Measurements from ENCODE around the gene ITPRID2. TPM values are rescaled to one million over a fixed set of nuclear protein-coding genes. Genes with fewer than 3 reads are reported as not detected.
A peak's percentile ranks its signal among the peaks of the same experiment; 100 is the strongest.

ITPRID2 gene
- total and polyA plus RNA-seq, 2 of the 13 experiments (the other 11 are each of a cell fraction or from before 2014, with no cell fraction given) = 44.8 to 62.3 TPM

GRCh38 chr2:181862583-181863281, 28.8 kb upstream of the ITPRID2 start:
- POLR2A ChIA-PET = no interaction called here
- BruUV-seq (replicated peaks) = no TSS peak
- FAIRE-seq = no peak

More at GRCh38 chr2:181862583-181863281, 28.8 kb upstream of the ITPRID2 start:
- in situ Hi-C loops (cut with HindIII; ENCODE audit: extremely low pct_ligation_motif_present, low pct_unique_long_range_greater_than_20kb) = no loop called here
- H4K20me1 ChIP-seq (ENCODE audit: insufficient read depth, low read length) = no peaks in the 10 kb centered on the region
- ATAC-seq (no peak), DNase-seq (ENCODE audit: low spot score) (no peak)
- WGBS (ENCODE audit: low lambda C conversion rate) = 31% methylated on average over 4 of the region's 4 CpGs
- no peaks in the 10 kb centered on the region for H3K9me3 ChIP-seq (ENCODE audit: low read length)
- CTCF ChIA-PET (ENCODE audit: low intra/inter-chr PET ratio, low total read pairs) = no interaction called here
- no peak overlapping the region for H3K4me3 ChIP-seq (replicated peaks in 1 of 3; ENCODE audit: insufficient read depth in 1 of 3, low read depth in 2 of 3, low read length in 3 of 3)
- H3K4me1 ChIP-seq (ENCODE audit: insufficient read depth, low read length) = 0 out of 2 replicates have a peak, but pooled peaks cover 5% of the 10 kb centered on the region
- intact Hi-C loops (cut with micrococcal nuclease; ENCODE audit: unreplicated experiment) = no loop called here
- no peaks in the 10 kb centered on the region for H3K79me2 ChIP-seq (ENCODE audit: insufficient read depth, low read length)
- H3K4me2 ChIP-seq (ENCODE audit: low read depth, low read length) = peak overlapping the region; percentile 2; the same call in 1 of the 2 replicates
- no peak for TF ChIP-seq ZNF326 (CRISPR knock-in tag; IDR thresholded peaks at IDR 0.05; ENCODE audit: borderline replicate concordance)
- no peak for TF ChIP-seq ZNF790 (CRISPR knock-in tag; IDR thresholded peaks at IDR 0.05; ENCODE audit: borderline replicate concordance)
- no peak for TF ChIP-seq POLR2AphosphoS2 (IDR thresholded peaks at IDR 0.05; ENCODE audit: low read depth, low read length)
- TF ChIP-seq PAWR (CRISPR knock-in tag; IDR thresholded peaks at IDR 0.05; ENCODE audit: borderline replicate concordance) = no peak
- TF ChIP-seq ZNF747 (CRISPR knock-in tag; IDR thresholded peaks at IDR 0.05; ENCODE audit: borderline replicate concordance) = no peak
- no peak for TF ChIP-seq RARA (CRISPR knock-in tag; IDR thresholded peaks at IDR 0.05)
- TF ChIP-seq, protein P1, sequence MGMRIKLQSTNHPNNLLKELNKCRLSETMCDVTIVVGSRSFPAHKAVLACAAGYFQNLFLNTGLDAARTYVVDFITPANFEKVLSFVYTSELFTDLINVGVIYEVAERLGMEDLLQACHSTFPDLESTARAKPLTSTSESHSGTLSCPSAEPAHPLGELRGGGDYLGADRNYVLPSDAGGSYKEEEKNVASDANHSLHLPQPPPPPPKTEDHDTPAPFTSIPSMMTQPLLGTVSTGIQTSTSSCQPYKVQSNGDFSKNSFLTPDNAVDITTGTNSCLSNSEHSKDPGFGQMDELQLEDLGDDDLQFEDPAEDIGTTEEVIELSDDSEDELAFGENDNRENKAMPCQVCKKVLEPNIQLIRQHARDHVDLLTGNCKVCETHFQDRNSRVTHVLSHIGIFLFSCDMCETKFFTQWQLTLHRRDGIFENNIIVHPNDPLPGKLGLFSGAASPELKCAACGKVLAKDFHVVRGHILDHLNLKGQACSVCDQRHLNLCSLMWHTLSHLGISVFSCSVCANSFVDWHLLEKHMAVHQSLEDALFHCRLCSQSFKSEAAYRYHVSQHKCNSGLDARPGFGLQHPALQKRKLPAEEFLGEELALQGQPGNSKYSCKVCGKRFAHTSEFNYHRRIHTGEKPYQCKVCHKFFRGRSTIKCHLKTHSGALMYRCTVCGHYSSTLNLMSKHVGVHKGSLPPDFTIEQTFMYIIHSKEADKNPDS (CRISPR knock-in tag; IDR thresholded peaks at IDR 0.05) = no peak
- no peak for TF ChIP-seq SNAPC4 (CRISPR knock-in tag; IDR thresholded peaks at IDR 0.05)
- TF ChIP-seq SP4 (CRISPR knock-in tag; IDR thresholded peaks at IDR 0.05) = no peak
- TF ChIP-seq NAIF1 (CRISPR knock-in tag; IDR thresholded peaks at IDR 0.05; ENCODE audit: borderline replicate concordance) = no peak
- TF ChIP-seq BRF2 (CRISPR knock-in tag; IDR thresholded peaks at IDR 0.05) = no peak
- no peak for TF ChIP-seq NPAS2 (CRISPR knock-in tag; IDR thresholded peaks at IDR 0.05; ENCODE audit: borderline replicate concordance)
- TF ChIP-seq, protein P2, sequence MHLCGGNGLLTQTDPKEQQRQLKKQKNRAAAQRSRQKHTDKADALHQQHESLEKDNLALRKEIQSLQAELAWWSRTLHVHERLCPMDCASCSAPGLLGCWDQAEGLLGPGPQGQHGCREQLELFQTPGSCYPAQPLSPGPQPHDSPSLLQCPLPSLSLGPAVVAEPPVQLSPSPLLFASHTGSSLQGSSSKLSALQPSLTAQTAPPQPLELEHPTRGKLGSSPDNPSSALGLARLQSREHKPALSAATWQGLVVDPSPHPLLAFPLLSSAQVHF (CRISPR knock-in tag; IDR thresholded peaks at IDR 0.05) = no peak
- H3K36me3 ChIP-seq (replicated peaks in 1 of 2; ENCODE audit: control insufficient read depth in 1 of 2, insufficient read depth in 2 of 2, low read length in 2 of 2) = no peaks in the 10 kb centered on the region
- H2AFZ ChIP-seq (ENCODE audit: low read length) = no peak overlapping the region
- H3K9ac ChIP-seq (ENCODE audit: insufficient read depth, low read depth, low read length) = no peak overlapping the region
- H3K27me3 ChIP-seq (ENCODE audit: control insufficient read depth in 1 of 2, insufficient read depth in 2 of 2, low read length in 2 of 2) = no peaks in the 10 kb centered on the region
- no peak overlapping the region for H3K27ac ChIP-seq (ENCODE audit: extremely low read length, insufficient read depth, low read length)
